DND-41 (cell line): ENCODE results near the gene FHIT.

ENCODE experiments used
- EZH2 ChIP-seq: IDR thresholded peaks from 3 replicates; pipeline ENCODE4 v1.6.1; 2012; ENCODE audit warnings: borderline replicate concordance, low read depth, mild to moderate bottlenecking, moderate library complexity, low read length, inconsistent platforms; ENCODE audit not compliant: severe bottlenecking
- TF ChIP-seq, protein P1 (sequence below): IDR thresholded peaks from 2 replicates; pipeline ENCODE4 v1.5.1; 2012; ENCODE audit warnings: borderline replicate concordance, low read length, moderate library complexity, mild to moderate bottlenecking; ENCODE audit not compliant: poor library complexity, severe bottlenecking; ENCODE audit errors: extremely low read depth

- TF ChIP-seq, protein P1, sequence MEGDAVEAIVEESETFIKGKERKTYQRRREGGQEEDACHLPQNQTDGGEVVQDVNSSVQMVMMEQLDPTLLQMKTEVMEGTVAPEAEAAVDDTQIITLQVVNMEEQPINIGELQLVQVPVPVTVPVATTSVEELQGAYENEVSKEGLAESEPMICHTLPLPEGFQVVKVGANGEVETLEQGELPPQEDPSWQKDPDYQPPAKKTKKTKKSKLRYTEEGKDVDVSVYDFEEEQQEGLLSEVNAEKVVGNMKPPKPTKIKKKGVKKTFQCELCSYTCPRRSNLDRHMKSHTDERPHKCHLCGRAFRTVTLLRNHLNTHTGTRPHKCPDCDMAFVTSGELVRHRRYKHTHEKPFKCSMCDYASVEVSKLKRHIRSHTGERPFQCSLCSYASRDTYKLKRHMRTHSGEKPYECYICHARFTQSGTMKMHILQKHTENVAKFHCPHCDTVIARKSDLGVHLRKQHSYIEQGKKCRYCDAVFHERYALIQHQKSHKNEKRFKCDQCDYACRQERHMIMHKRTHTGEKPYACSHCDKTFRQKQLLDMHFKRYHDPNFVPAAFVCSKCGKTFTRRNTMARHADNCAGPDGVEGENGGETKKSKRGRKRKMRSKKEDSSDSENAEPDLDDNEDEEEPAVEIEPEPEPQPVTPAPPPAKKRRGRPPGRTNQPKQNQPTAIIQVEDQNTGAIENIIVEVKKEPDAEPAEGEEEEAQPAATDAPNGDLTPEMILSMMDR: no peak
- TF ChIP-seq EZH2: no peak
Observed at GRCh38 chr3:60827666-60828065, 423.6 kb downstream of the FHIT start.
